HG02943 (cell line): ENCODE data around the gene GIPC3.

Source experiments
- ATAC-seq: cut with Tn5 transposase; IDR thresholded peaks from one replicate; pipeline ENCODE4 v1.9.1; 2021; ENCODE audit warnings: mild to moderate bottlenecking, low read depth, moderate library complexity; ENCODE audit not compliant: unreplicated experiment

The GIPC3 gene

GRCh38 chr19:3603121-3603811, 18.0 kb downstream of the GIPC3 start:
- no peak for ATAC-seq

- no peak for ATAC-seq
Measured at GRCh38 chr19:3604227-3604986, 19.1 kb downstream of the GIPC3 start.

GRCh38 chr19:3604987-3605343, 19.7 kb downstream of the GIPC3 start:
- no peak for ATAC-seq

- no peak for ATAC-seq
Measured at GRCh38 chr19:3605361-3605760, 20.1 kb downstream of the GIPC3 start.

GRCh38 chr19:3605770-3606169, 20.5 kb downstream of the GIPC3 start:
- ATAC-seq = no peak

- no peak for ATAC-seq
Measured at GRCh38 chr19:3606174-3606689, 21.0 kb downstream of the GIPC3 start.

- ATAC-seq = no peak
Measured at GRCh38 chr19:3606690-3607289, 21.5 kb downstream of the GIPC3 start, which contains the start of gene TBXA2R. Gene TBXA2R, minus strand, starts transcription at chr19:3606875. Its CDS starts 6,241 bp downstream, at chr19:3600634.

GRCh38 chr19:3607303-3608078, 22.2 kb downstream of the GIPC3 start:
- ATAC-seq = no peak

- ATAC-seq = no peak
Measured at GRCh38 chr19:3608079-3608641, 22.9 kb downstream of the GIPC3 start.

GRCh38 chr19:3608750-3609322, 23.6 kb downstream of the GIPC3 start:
- no peak for ATAC-seq

- no peak for ATAC-seq
Measured at GRCh38 chr19:3609779-3610719, 24.8 kb downstream of the GIPC3 start.

- ATAC-seq = no peak
Measured at GRCh38 chr19:3610745-3611717, 25.8 kb downstream of the GIPC3 start.

- ATAC-seq = no peak
Measured at GRCh38 chr19:3611841-3612240, 26.6 kb downstream of the GIPC3 start.

- ATAC-seq = no peak
Measured at GRCh38 chr19:3612330-3612729, 27.1 kb downstream of the GIPC3 start.

- ATAC-seq = no peak
Measured at GRCh38 chr19:3612901-3613741, 27.8 kb downstream of the GIPC3 start.

GRCh38 chr19:3613818-3614661, 28.8 kb downstream of the GIPC3 start:
- no peak for ATAC-seq
